ENCODE data around the gene SPATS2L.

Gene SPATS2L

DNA sequence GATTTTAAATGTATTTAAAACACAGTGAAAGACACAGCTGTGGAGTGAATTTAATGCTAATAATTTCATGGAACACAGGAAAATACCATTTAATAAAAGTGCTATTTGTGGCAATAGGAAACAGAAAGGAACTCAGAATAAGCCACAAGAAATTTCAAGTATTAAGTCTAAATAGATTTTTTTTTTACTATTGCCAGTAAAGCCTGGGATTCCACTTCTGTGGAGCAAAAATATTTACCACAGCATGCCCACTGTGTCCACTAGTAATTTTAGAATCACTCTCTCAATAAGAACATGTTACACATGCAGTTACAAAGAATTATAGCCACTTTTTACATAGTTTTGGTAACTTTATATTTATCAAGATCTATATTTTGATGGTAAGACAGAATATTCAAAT lies 186.2 kb downstream of the SPATS2L start:
- TF ChIP-seq CTCF (IDR thresholded peaks at IDR 0.05; ENCODE audit: control insufficient read depth, extremely low read depth, insufficient read depth) = no peak
- no peak overlapping the region for H3K4me3 ChIP-seq (ENCODE audit: low read depth, low read length)
- DNase-seq (ENCODE audit: low read depth) = no peak

DNA sequence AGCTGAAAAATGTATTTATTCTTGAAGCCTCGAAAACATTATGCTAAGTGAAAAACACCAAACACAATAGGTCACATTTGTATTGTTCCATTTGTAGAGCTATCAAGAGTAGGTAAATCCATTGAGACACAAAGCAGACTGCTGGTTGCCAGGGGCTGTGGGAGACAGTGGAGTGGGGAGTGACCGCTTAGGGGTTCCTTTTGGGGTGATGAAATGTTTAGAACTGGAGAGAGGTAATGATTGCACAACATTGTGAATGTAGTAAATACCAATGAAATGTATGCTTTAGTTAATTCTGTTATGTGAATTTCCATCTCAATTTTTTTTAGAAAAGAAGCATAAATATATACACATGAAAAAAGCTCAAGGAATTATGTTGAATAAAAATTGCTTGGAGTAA lies 187.6 kb downstream of the SPATS2L start:
- DNase-seq (ENCODE audit: low read depth) = no peak
- no peak overlapping the region for H3K4me3 ChIP-seq (ENCODE audit: low read depth, low read length)
- TF ChIP-seq CTCF (IDR thresholded peaks at IDR 0.05; ENCODE audit: control insufficient read depth, extremely low read depth, insufficient read depth) = no peak

- no peak for TF ChIP-seq CTCF (IDR thresholded peaks at IDR 0.05; ENCODE audit: control insufficient read depth, extremely low read depth, insufficient read depth)
- no peak for DNase-seq (ENCODE audit: low read depth)
- H3K4me3 ChIP-seq (ENCODE audit: low read depth, low read length) = no peak overlapping the region
Measured at GRCh38 chr2:200496696-200497095, 190.2 kb downstream of the SPATS2L start.

GRCh38 chr2:200498402-200499162 lies 192.1 kb downstream of the SPATS2L start:
- no peak overlapping the region for H3K4me3 ChIP-seq (ENCODE audit: low read depth, low read length)
- DNase-seq (ENCODE audit: low read depth) = no peak
- TF ChIP-seq CTCF (IDR thresholded peaks at IDR 0.05; ENCODE audit: control insufficient read depth, extremely low read depth, insufficient read depth) = no peak

DNA sequence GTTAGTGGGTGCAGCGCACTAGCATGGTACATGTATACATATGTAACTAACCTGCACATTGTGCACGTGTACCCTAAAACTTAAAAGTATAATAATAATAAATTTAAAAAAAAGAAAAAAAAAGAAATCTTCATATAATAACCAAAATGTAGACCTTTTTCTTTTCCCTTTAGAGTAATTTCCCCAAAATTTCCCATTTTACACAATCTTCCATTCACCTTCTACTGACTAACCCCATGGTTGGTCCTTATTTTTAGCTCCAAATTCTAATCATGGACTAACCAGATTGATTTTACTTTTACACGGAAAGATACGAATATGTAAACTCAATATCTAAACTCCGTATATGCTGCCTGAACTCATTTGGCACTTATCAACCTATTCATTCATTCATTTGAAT lies 195.7 kb downstream of the SPATS2L start:
- TF ChIP-seq CTCF (IDR thresholded peaks at IDR 0.05; ENCODE audit: control insufficient read depth, extremely low read depth, insufficient read depth) = no peak
- H3K4me3 ChIP-seq (ENCODE audit: low read depth, low read length) = no peak overlapping the region
- DNase-seq (ENCODE audit: low read depth) = no peak

- no peak for TF ChIP-seq CTCF (IDR thresholded peaks at IDR 0.05; ENCODE audit: control insufficient read depth, extremely low read depth, insufficient read depth)
- no peak overlapping the region for H3K4me3 ChIP-seq (ENCODE audit: low read depth, low read length)
- DNase-seq (ENCODE audit: low read depth) = no peak
Measured at GRCh38 chr2:200506679-200507078, 200.2 kb downstream of the SPATS2L start.

- no peak for DNase-seq (ENCODE audit: low read depth)
- TF ChIP-seq CTCF (IDR thresholded peaks at IDR 0.05; ENCODE audit: control insufficient read depth, extremely low read depth, insufficient read depth) = no peak
- no peak overlapping the region for H3K4me3 ChIP-seq (ENCODE audit: low read depth, low read length)
Measured at GRCh38 chr2:200507179-200507578, 200.7 kb downstream of the SPATS2L start.

Measured in LNCaP clone FGC (cell line).